Brain microvascular endothelial cell (primary cell): Measurements from ENCODE around the gene PSMA2.

Experiments used
- DNase-seq: peaks from one replicate; pipeline ENCODE4 v3.0.0-alpha.2; 2020
- H3K27ac ChIP-seq: fragments of 250-450 bp; sonication (Bioruptor Pico); 2 replicates; pipeline ENCODE4 v1.5.1; 2020; ENCODE audit warnings: mild to moderate bottlenecking, moderate library complexity
- H3K27me3 ChIP-seq: fragments of 250-450 bp; sonication (Bioruptor Pico); replicated peaks from 2 replicates; pipeline ENCODE4 v1.5.1; 2020; ENCODE audit warnings: mild to moderate bottlenecking
- H3K36me3 ChIP-seq: fragments of 250-450 bp; sonication (Bioruptor Pico); replicated peaks from 2 replicates; pipeline ENCODE4 v1.5.1; 2020; ENCODE audit warnings: mild to moderate bottlenecking
- H3K4me3 ChIP-seq: 2 replicates; pipeline ENCODE4 v1.5.1; 2011; ENCODE audit warnings: low read depth, mild to moderate bottlenecking, control low read depth, low read length, moderate library complexity
- in situ Hi-C: cut with HindIII; loops from 2 replicates; pipeline ENCODE4 v1.10.0; 2017; ENCODE audit warnings: low sequenced_read_pairs, low pct_ligation_motif_present
- TF ChIP-seq, protein P1 (sequence below): IDR thresholded peaks from 2 replicates; pipeline ENCODE4 v1.5.1; 2011; ENCODE audit warnings: low read depth, mild to moderate bottlenecking, moderate library complexity, low read length, control low read depth, inconsistent platforms; ENCODE audit errors: missing control alignments

PSMA2 gene

GRCh38 chr7:42961170-42961569, 29.2 kb upstream of the PSMA2 start:
- TF ChIP-seq, protein P1, sequence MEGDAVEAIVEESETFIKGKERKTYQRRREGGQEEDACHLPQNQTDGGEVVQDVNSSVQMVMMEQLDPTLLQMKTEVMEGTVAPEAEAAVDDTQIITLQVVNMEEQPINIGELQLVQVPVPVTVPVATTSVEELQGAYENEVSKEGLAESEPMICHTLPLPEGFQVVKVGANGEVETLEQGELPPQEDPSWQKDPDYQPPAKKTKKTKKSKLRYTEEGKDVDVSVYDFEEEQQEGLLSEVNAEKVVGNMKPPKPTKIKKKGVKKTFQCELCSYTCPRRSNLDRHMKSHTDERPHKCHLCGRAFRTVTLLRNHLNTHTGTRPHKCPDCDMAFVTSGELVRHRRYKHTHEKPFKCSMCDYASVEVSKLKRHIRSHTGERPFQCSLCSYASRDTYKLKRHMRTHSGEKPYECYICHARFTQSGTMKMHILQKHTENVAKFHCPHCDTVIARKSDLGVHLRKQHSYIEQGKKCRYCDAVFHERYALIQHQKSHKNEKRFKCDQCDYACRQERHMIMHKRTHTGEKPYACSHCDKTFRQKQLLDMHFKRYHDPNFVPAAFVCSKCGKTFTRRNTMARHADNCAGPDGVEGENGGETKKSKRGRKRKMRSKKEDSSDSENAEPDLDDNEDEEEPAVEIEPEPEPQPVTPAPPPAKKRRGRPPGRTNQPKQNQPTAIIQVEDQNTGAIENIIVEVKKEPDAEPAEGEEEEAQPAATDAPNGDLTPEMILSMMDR: no peak
- in situ Hi-C loops: no loop called here
- Histone ChIP-seq H3K36me3 (no peaks in the 10 kb centered on the region), H3K4me3 (no peak overlapping the region), H3K27me3 (no peaks in the 10 kb centered on the region), H3K27ac (no peak overlapping the region)
- DNase-seq: no peak

DNA sequence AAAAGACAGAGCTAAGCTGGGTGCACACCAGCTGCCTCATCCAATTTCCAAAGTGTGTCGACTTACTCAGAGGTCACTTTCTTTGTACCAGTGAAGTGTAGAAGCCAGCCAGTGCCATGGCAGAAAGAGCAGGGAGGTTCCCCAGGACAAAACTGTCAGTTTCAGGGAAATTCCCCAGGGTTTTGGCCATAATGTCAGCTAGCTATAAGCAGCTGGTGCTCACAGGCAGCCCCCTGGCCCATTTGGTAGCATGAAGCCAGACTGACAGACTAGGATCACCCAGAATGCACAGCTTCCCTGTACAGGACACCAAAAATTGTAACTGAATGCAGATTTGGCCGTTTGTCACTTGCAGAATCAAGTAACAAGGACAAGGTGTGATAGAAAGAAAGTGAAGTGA, 28.8 kb upstream of the PSMA2 start:
- TF ChIP-seq, protein P1: no peak

GRCh38 chr7:42959549-42959948, 27.6 kb upstream of the PSMA2 start:
- no peak for DNase-seq
- Histone ChIP-seq H3K27me3 (no peaks in the 10 kb centered on the region), H3K4me3 (no peak overlapping the region), H3K27ac (no peak overlapping the region), H3K36me3 (no peaks in the 10 kb centered on the region)
- in situ Hi-C loops: no loop called here
- TF ChIP-seq, protein P1: no peak

More for the DNA sequence above, 28.8 kb upstream of the PSMA2 start:
- no peak overlapping the region for H3K27ac ChIP-seq
- H3K4me3 ChIP-seq: no peak overlapping the region
- no peak for DNase-seq
- no peaks in the 10 kb centered on the region for H3K27me3 ChIP-seq
- in situ Hi-C loops: no loop called here
- H3K36me3 ChIP-seq: no peaks in the 10 kb centered on the region

- no peak overlapping the region for H3K4me3 ChIP-seq
- H3K36me3 ChIP-seq: no peaks in the 10 kb centered on the region
Observed at GRCh38 chr7:42956062-42956461, 24.1 kb upstream of the PSMA2 start.

GRCh38 chr7:42953994-42954393, 22.0 kb upstream of the PSMA2 start:
- TF ChIP-seq, protein P1: no peak
- Histone ChIP-seq H3K36me3 (no peaks in the 10 kb centered on the region), H3K27ac (no peak overlapping the region), H3K4me3 (no peak overlapping the region), H3K27me3 (no peaks in the 10 kb centered on the region)
- in situ Hi-C loops: no loop called here
- no peak for DNase-seq

More at GRCh38 chr7:42956062-42956461, 24.1 kb upstream of the PSMA2 start:
- no peak for DNase-seq
- Histone ChIP-seq H3K27ac (no peak overlapping the region), H3K27me3 (no peaks in the 10 kb centered on the region)
- in situ Hi-C loops: no loop called here
- TF ChIP-seq, protein P1: no peak

DNA sequence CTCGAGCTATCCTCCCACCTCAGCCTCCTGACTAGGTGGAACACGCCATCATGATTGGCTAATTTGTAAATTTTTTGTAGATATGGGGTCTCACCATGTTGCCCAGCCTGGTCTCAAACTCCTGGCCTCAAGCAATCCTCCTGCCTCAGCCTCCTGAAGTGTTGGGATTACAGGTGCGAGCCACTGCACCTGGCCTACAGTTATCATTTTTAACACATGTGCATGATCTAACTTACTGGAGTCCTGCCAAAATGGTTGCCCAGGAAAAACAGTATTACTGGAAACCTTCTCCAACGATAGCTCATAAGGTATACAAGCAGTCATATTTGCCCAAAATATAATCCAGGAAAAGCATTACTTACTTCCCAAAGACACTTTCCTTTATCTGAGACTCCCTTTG, 20.4 kb upstream of the PSMA2 start:
- no peak overlapping the region for H3K27ac ChIP-seq
- TF ChIP-seq, protein P1: no peak
- in situ Hi-C loops: no loop called here
- H3K27me3 ChIP-seq: no peaks in the 10 kb centered on the region
- H3K4me3 ChIP-seq: no peak overlapping the region
- DNase-seq: no peak
- no peaks in the 10 kb centered on the region for H3K36me3 ChIP-seq
